HCT116 (cell line): ENCODE data around the gene DOCK11.

Experiments
- EGR1 ChIP-seq: IDR thresholded peaks from 2 replicates; pipeline ENCODE4 v1.6.1; 2012; ENCODE audit warnings: low read depth
- RAD21 ChIP-seq: IDR thresholded peaks from 2 replicates; pipeline ENCODE4 v1.6.1; 2012; ENCODE audit warnings: low read depth, mild to moderate bottlenecking

DNA sequence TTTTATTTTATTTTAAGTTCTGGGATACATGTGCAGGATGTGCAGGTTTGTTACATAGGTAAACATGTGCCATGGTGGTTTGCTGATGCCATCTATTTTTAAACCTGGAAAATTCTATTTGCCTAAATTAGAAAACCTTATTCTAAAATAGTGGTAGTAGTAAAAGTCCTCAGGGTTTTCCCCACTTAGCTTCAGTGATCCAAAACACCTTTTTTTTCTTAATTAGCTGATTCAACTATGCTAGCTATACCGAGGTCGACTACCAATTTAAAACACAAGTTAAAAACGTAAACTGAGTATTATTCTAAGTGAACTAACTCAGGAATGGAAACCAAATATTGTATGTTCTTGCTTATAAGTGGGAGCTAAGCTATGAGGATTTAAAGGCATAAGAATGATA lies 161.8 kb downstream of the DOCK11 start:
- TF ChIP-seq RAD21 (no peak), EGR1 (no peak)
